Glomerular visceral epithelial cell (primary cell): Measurements from ENCODE around the gene IZUMO4.
A peak's percentile ranks its signal among the peaks of the same experiment; 100 is the strongest.
"Not testable (repeated sequence)": the region's sequence is repeated elsewhere in the genome, so short reads cannot be mapped to it uniquely, and the experiment has no call there.

Experiments used
- DNase-seq: peaks from one replicate; pipeline ENCODE4 v3.0.0-alpha.2; 2016; ENCODE audit errors: extremely low spot score

IZUMO4 gene

DNA sequence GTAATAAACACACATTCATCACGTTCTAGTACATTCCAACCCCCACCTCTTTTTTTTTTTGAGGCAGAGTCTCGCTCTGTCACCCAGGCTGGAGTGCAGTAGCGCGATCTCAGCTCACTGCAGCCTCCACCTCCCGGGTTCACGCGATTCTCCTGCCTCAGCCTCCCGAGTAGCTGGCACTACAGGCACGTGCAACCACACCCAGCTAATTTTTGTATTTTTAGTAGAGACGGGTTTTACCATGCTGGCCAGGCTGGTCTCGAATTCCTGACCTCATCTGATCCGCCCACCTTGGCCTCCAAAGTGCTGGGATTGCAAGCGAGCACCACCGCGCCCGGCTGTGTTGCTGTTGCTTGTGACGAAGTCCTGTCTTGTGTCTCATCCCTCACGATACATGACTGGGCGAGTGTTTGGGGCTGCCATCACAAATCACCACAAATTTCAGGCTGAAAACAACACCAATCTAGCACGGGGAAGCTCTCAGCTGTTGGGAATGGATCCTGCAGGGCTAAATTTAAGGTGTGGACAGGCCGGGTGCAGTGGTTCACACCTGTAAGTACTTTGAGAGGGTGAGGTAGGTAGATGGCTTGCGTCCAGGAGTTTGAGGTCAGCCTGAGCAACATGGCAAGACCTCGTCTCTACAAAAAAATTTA, 16.3 kb upstream of the IZUMO4 start:
- DNase-seq = no peak

DNA sequence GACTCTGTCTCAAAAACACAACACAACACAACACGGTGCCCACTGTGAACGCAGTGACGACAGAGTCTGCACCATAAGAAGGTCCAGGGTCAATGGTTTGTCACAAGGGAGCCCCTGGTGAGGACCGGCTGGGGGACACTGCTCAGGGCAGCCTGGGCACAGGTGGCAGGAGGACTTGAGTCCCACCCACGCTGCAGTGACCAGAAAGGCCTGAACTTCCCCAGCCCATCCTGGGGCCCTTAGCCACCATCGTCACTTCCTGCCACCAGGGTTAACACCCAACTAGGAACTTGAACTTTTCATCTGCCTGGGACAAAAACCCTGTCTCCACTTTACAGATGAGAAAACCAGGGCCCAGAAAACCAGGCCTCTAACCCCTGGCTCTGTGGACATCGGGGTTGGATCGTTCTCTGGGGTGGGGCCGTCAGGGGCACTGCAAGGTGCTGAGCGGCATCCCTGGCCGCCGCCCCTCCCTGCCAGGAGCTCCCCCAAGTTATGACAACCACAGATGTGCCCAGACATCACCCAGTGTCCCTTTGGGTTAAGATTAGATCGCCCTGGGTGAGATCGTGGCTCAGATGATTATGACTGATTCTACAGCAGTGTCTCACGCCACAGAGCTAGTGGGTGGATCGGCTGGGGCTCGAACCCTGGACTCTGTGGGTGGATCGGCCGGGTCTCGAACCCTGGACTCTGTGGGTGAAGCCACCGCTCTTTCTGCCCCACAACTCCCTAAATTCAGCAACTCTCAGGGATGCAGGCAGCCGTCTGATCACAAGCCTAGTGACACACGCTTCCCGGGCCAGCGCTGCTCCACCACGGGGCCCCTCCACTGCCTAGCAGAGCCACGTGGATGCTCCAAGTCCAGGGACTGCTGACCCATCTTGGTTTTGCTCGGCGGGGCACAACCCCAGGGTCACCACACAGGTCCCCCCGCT, 14.6 kb upstream of the IZUMO4 start:
- DNase-seq = no peak

DNA sequence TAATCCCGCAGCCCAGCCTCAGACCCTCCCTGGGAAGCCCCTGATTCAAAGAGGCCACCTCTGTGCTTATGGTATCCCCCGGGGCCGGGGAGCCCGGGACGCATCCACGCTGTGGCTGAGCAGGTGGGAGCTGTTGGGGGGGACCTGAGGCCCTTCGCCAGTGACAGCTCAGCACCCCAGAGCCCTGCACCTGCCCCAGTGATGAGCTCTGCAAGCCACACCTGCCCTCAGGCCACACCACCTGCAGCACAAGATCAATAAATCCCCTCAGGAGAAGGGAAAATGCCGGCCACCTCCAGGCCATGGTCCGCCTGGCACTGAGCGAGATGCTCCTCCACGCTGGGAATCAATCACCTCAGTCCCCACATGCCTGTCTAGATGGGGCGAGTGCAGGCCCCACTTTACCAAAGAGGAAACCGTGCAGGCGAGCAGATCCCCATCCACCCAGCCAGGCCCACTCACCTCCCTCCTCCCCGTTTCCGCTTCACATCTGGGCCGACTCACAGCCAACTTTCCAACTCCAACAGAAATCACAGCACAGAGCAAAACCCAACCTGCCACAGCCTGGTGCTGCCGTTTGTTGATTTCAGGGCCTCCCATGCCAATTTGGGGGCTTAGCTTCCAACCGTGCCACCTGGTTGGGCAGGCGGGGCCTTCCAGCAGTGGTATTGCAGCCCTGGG, 13.4 kb upstream of the IZUMO4 start:
- no peak for DNase-seq

DNA sequence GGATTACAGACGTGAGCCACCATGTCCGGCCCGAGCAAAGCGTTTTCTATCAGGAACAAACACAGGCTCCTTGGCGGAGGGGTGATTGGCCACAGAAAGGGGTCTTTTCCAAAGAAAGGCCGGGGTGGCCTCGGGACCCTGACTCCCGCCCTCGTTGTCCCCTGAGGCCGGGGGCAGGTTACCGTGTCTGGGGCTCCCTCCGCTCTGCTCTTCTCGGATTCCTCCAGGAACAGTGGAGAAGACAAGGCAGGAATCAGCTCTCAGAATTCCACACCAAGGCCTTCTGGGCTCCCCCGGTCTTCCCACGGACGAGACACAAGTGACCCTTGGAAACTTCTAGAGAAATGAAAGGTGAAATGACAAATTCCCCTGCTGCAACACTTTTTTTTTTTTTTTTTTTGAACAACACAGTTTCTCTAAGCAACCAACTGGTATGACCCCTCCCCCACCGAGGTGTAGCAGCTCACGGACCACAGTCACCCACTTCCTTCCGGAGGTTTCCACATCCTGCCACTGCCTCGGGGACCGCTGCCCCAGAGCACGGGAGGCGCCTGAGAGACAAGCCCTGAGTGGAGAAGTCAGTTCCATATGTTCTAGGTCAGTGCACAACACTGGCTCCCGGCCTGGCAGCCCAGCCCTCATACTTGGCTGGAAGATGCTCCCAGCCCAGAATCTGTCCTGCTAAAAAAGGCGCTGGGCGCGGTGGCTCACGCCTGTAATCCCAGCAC, 11.6 kb upstream of the IZUMO4 start:
- peak; percentile 93 for DNase-seq

DNA sequence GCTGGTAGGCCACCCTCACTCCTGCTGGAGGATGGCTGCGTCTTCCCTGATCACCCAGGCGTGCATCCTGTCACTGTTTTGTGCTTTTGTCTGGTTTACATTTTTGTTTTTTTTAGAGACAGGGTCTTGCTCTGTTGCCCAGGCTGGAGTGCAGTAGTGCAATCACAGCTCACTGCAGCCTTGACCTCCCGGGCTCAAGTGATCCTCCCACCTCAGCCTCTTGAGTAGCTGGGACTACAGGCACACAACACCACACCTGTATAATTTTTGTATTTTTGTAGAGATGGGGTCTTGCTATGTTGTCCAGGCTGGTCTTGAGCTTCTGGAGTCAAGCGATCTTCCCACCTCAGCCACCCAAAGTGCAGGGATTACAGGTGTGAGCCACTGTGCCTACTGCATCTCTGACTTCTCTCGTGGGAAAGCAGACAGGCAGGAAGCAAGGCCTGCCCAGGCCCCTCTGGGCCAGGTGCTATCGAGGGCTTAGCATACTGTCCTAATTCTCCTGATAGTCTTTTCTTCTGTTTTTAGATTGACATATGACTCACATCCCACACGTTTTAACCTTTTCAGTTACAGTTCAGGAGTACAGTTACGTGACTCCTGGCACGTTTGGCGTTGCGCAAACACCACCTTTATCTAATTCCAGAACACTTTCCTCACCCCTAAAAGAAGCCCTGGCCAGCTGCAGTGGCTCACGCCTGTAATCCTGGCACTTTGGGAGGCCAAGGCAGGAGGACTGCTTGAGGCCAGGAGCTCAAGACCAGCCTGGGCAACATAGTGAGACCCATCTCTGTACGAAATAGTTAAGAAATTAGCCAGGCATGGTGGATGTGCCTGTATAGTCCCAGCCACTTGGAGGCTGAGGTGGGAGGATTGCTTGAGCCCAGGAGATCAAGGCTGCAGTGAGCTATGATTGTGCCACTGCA, 9.8 kb upstream of the IZUMO4 start:
- peak; percentile 74 for DNase-seq

DNA sequence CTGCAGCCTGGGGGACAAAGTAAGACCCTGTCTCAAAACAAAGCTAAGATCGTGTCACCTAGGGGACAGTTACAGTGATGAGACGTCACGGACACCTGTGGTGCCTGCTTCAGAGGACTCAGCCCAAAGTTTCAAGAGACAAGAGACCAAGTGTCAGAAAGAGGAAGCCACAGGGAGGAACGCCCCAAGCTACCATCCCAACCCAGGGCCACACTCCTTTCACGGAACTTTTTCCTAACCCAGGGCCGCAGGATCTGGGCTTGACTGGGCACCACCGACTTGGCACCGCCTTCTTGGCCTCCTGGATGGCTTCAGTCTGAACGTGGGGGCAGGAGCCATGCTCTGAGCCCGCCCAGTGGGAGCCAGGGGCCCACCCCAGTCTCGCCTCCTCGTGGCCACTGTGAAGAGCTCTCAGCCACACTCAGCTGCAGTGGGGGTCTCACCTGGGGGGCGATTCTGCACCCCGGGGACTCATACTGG, 9.1 kb upstream of the IZUMO4 start:
- DNase-seq = no peak

DNA sequence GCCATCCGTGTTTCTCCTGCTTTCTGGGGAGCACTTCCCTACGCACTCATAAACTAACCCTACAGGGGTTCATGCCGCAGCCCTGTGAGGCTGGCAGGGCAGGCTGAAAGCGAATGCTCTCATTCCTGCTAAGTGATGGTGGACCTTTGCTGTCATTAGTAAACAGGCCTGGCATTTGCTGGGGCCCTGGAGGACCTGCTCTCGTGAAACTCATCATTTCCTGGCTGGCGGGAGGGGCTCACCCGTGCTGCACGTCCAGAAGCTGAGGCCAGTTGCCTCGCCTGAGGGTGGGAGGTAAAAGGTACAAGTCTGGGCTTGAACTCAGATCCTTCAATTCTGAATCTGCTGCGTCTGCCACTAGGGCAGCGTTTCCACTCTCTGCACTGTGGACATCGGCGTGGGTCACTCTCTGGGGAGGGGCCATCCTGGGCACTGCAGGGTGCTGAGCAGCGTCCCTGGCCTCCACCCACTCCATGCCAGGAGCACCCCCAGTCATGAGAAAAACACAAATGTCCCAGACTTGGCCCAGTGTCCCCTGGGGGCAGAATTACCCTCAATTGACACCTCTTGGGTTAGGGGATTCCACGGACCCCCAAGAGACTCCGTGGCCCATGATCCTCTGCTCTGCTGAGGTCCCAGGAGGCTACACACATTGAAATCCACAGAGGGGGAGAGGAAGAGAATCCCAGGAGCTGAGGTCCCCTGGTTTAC, 7.6 kb upstream of the IZUMO4 start:
- DNase-seq = no peak

DNA sequence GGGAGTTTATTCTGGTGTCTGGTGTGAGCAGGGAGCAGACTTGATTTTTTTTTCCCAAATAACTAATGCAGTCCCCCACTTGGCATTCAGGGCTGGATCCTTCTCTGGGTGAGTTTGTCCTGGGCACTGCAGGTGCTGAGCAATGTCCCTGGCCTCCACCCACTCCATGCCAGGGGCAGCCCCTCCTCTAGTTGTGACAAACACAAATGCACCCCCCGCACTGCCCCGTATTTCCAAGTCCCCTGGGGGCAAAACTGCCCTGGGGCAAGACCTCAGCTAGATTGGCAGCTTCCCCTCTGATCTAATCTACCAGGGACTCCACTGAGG, 7.0 kb upstream of the IZUMO4 start:
- DNase-seq = no peak

DNA sequence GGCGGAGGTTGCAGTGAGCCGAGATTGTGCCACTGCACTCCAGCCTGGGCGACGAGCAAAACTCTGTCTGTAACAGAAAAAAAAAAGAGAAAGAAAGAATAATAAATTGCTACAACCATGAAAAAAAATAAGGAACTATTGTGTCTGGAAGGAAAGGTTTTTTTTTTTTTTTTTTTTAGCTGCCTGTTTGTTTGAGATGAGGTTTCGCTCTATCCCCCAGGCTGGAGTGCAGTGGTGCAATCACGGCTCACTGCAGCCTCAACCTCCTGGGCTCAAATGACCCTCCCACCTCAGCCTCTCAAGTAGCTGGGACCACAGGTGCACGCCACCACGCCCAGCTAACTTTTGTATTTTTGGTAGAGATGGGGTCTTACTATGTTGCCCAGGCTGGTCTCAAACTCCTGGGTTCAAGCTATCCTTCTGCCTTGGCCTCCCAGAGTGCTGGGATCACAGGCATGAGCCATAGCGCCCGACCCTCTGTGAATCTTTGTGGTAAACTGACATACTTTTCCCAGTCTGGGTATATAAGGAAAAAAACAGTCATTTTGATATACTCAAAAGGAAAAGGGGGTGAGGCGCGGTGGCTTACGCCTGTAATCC, 4.7 kb upstream of the IZUMO4 start:
- DNase-seq = not testable (repeated sequence)

DNA sequence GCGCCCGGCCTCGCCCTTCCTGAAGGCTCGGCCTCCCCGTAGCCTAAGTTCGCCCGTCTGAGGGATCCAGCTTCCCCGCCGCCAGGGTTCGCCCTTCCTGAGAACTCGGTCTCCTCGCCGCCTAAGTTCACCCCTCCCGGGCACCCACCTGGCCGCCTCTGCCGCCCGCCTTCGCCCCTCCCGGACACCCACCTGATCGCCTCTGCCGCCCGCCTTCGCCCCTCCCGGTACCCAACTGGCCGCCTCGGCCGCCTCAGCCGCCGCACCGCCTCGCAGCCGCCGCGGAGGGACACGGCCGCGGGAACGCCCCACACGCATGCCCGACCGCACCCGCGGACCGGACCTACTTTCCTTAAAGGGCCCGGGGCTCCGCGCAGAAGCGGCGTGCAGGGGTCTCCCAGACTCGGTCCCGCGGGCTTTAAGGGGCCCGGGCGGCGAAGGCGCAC, 658 bp upstream of the IZUMO4 start, which contains the start of gene MOB3A:
MOB3A (minus strand) TSS at position 293 of the 446 bp plus-strand sequence. CDS start 17,766 bp downstream, outside the sequence.
- DNase-seq = peak; percentile 90

DNA sequence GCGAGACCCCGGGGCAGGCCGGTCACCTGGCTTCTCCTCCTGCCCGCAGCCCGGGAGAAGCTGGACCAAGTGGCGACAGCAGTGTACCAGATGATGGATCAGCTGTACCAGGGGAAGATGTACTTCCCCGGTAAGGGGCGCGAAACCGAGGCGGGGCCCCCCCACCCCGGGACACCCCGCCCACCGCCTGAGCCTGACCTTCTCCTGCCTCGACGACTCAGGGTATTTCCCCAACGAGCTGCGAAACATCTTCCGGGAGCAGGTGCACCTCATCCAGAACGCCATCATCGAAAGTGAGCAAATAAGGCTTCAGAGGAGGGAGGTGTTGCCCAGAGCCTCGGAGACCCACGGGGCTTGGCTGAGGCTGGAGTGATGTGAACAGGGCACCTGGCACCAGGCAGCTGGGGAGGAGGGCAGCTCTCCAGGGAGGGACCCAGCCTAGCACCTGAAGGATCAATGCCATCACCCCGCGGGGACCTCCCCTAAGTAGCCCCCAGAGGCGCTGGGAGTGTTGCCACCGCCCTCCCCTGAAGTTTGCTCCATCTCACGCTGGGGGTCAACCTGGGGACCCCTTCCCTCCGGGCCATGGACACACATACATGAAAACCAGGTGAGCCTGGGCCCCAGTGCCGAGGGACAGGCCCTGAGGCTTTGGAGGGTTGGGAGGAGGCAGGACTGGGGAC, 629 bp downstream of the IZUMO4 start:
- DNase-seq = no peak

DNA sequence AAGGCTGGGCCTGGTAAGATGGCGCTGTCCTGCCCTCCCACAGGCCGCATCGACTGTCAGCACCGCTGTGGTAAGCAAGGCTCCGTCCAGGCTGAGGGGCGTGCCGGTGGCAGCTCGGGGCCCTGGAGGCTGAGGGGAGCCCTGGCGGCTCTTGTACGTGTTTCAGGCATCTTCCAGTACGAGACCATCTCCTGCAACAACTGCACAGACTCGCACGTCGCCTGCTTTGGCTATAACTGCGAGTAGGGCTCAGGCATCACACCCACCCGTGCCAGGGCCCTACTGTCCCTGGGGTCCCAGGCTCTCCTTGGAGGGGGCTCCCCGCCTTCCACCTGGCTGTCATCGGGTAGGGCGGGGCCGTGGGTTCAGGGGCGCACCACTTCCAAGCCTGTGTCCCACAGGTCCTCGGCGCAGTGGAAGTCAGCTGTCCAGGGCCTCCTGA, 1.2 kb downstream of the IZUMO4 start:
- DNase-seq = no peak

DNA sequence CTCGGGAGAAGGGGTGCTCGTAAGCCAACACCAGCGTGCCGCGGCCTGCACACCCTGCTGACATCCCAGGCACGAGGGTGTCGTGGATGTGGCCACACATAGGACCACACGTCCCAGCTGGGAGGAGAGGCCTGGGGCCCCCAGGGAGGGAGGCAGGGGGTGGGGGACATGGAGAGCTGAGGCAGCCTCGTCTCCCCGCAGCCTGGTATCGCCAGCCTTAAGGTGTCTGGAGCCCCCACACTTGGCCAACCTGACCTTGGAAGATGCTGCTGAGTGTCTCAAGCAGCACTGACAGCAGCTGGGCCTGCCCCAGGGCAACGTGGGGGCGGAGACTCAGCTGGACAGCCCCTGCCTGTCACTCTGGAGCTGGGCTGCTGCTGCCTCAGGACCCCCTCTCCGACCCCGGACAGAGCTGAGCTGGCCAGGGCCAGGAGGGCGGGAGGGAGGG, 2.4 kb downstream of the IZUMO4 start:
- no peak for DNase-seq

DNA sequence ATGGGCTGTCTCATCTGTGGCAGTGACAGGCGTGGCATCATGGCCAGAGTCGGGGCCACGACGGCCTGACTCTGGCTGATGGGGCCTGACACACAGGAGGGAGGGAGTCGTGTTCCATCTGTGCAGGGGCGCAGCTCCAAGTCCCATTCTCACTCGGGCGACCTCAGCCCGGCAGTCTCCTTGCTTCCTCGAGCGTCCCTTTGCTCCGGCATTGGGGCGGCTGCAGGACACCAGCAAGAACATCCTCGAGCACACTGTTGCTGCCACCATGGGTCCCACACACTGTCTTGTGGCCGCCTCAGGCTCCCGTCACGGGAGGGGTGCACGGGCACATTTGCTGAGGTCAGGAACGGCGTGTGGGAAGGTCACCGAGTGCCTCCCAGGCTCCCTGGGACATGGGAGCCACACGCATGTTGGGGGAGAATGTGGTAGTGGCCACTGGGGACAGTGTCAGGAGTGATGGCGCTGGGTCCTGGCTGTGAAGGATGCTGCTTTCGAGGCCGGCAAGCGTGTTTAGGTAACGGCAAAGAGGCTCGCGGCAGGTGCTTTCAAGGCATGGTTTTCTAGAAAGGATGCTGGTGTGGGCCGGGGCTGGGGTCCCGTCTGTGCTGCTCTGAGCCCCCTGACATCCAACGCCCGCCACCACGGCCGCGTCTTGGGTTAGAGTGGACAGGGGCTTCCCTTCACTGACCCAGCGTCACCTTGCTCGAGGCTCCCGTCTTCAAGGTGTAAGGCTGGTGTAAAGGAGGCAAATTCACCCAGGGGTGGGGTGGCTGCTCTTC, 3.4 kb downstream of the IZUMO4 start:
- DNase-seq = no peak

DNA sequence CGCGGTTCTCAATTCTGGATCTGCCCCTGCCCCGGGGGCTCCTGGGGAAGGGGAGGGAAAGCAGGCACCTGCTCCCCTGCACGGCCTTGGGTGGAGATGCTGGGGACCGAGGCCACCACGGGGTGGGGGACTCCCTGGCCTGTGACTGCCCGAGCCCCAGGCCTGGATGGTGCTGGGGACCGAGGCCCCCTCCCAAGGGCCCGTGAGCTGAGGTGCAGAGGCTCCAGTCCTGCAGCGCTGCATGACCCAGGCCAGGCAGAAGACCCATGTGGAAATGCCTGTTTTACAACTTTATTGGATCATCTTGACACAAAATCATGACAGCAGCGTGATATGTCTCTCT, 4.0 kb downstream of the IZUMO4 start:
- no peak for DNase-seq

DNA sequence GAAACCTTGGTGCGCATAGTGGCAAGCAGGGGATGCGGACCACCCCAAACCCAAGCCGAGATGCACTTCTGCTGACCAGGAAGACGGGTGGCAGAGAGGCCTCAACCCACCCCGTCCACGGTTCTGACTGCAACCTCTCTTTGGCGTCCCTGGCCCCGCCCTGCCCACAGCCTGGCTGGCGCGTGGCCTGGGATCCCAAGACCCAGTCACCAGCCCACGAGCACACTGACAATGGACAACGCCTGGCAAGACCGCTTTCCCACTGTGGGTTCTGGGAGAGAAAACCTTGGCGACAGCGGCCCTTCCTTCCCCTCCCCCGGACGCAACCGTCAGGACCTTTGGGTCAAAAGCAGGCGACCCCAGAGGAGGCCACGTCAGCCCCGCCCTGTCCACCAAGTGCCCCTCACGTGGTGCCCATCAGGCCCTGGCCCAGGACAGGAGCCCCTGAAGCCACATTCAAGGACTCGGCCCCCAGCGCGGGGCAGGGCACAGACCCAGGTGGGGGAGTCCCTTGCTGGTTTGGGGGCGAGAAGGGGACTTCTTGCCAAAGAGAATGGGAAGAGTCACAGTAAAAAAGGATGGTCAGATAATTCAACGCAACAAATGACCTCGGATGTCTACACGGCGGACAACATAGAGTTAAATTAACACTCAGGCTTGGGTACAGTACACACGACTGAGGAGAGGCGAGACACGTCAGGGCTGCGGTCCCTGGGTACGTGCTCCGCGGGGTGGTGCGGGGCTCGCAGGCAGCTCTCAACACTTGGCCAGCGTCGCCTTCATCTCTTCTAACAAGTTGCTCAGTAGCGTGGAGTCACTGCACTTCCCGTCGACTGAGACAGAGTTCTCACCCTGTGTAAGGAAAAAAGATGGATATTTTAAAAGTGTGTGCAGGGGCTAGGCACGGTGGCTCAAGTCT, 5.0 kb downstream of the IZUMO4 start:
- no peak for DNase-seq
